ENCODE measurements around the gene OPN1MW2. TPM values are rescaled to one million over a fixed set of nuclear protein-coding genes. Genes with fewer than 3 reads are reported as not detected.

OPN1MW2 gene
- not detected in 2 replicates for total RNA-seq

GRCh38 chrX:154219456-154219855 lies at the start of gene OPN1MW2:
Gene OPN1MW2, plus strand, starts transcription at chrX:154219756. Its CDS starts 60 bp downstream, at chrX:154219816.

DNA sequence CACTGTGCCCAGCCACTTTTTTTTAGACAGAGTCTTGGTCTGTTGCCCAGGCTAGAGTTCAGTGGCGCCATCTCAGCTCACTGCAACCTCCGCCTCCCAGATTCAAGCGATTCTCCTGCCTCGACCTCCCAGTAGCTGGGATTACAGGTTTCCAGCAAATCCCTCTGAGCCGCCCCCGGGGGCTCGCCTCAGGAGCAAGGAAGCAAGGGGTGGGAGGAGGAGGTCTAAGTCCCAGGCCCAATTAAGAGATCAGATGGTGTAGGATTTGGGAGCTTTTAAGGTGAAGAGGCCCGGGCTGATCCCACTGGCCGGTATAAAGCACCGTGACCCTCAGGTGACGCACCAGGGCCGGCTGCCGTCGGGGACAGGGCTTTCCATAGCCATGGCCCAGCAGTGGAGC lies 37.3 kb upstream of the OPN1MW2 start, which contains the start of gene OPN1MW:
TSS of gene OPN1MW (plus strand) at position 301 of the 400 bp plus-strand sequence. CDS start at position 383, 82 bp downstream.

GRCh38 chrX:154257282-154257681 lies 37.7 kb downstream of the OPN1MW2 start, which contains the start of gene OPN1MW3:
Gene OPN1MW3, plus strand, starts transcription at chrX:154257582. Its CDS starts 38 bp downstream, at chrX:154257620.

Other genes starting within 250 kb of the OPN1MW2 start
- gene HCFC1, start 247.9 kb upstream of the OPN1MW2 start, total RNA-seq = 39.3 and 43.1 TPM in 2 replicates
- 4.7 and 5.1 TPM in 2 replicates for gene TMEM187, start 247.0 kb upstream of the OPN1MW2 start, total RNA-seq
- gene IRAK1, start 199.9 kb upstream of the OPN1MW2 start, total RNA-seq = 82.9 and 93.1 TPM in 2 replicates
- 13.4 and 13.8 TPM in 2 replicates for gene MECP2, start 122.0 kb upstream of the OPN1MW2 start, total RNA-seq
- gene OPN1LW, start 75.5 kb upstream of the OPN1MW2 start, total RNA-seq = not detected in 2 replicates
- not detected in 2 replicates for gene OPN1MW, start 37.2 kb upstream of the OPN1MW2 start, total RNA-seq
- gene OPN1MW3, start 37.8 kb downstream of the OPN1MW2 start, total RNA-seq = not detected in 2 replicates
- not detected in 2 replicates for gene TEX28, start 75.4 kb downstream of the OPN1MW2 start, total RNA-seq
- gene TKTL1, start 76.0 kb downstream of the OPN1MW2 start, total RNA-seq = not detected in 2 replicates
- 1,491 and 1,595 TPM in 2 replicates for gene FLNA, start 154.9 kb downstream of the OPN1MW2 start, total RNA-seq
- 67.2 and 76.8 TPM in 2 replicates for gene EMD, start 159.5 kb downstream of the OPN1MW2 start, total RNA-seq
- 6,084 and 6,687 TPM in 2 replicates for gene RPL10, start 178.6 kb downstream of the OPN1MW2 start, total RNA-seq
- gene DNASE1L1, start 189.5 kb downstream of the OPN1MW2 start, total RNA-seq = 36.7 and 41.4 TPM in 2 replicates
- gene TAFAZZIN, start 191.8 kb downstream of the OPN1MW2 start, total RNA-seq = 17.5 and 24.2 TPM in 2 replicates
- 32.4 and 36.0 TPM in 2 replicates for gene ATP6AP1, start 208.9 kb downstream of the OPN1MW2 start, total RNA-seq
- gene GDI1, start 217.4 kb downstream of the OPN1MW2 start, total RNA-seq = 113 and 125 TPM in 2 replicates
- gene FAM50A, start 224.4 kb downstream of the OPN1MW2 start, total RNA-seq = 52.6 and 60.2 TPM in 2 replicates
- 14.4 and 17.8 TPM in 2 replicates for gene PLXNA3, start 238.5 kb downstream of the OPN1MW2 start, total RNA-seq

Measured in bronchus fibroblast of lung (primary cell).